ENCODE data around the gene C1orf141. TPM values are rescaled to one million over a fixed set of nuclear protein-coding genes. Genes with fewer than 3 reads are reported as not detected.
A peak's percentile ranks its signal among the peaks of the same experiment; 100 is the strongest.
"Not testable (repeated sequence)": the region's sequence is repeated elsewhere in the genome, so short reads cannot be mapped to it uniquely, and the experiment has no call there.

C1orf141 gene
- total RNA-seq, 1 donor from 2014 or later, result not detected

GRCh38 chr1:67103548-67103947 lies 31.2 kb downstream of the C1orf141 start:
- intact Hi-C loops (cut with DNase I), result no loop called here
- no peak for DNase-seq (ENCODE audit: low spot score)
- ATAC-seq, result no peak

- intact Hi-C loops (cut with DNase I), result no loop called here
- no peak for DNase-seq (ENCODE audit: low spot score)
- ATAC-seq, result no peak
These were observed 33.9 kb downstream of the C1orf141 start for GRCh38 chr1:67100833-67101232.

- no peak for DNase-seq (ENCODE audit: low spot score)
- no peak for ATAC-seq
- intact Hi-C loops (cut with DNase I), result no loop called here
These were observed 37.5 kb downstream of the C1orf141 start for GRCh38 chr1:67097305-67097704.

- no peak for ATAC-seq
- intact Hi-C loops (cut with DNase I), result no loop called here
These were observed 40.6 kb downstream of the C1orf141 start for GRCh38 chr1:67094191-67094590.

GRCh38 chr1:67089685-67090208 lies 45.0 kb downstream of the C1orf141 start:
- ATAC-seq (no peak), DNase-seq (ENCODE audit: low spot score) (no peak)
- intact Hi-C loops (cut with DNase I), result no loop called here

More at GRCh38 chr1:67094191-67094590, 40.6 kb downstream of the C1orf141 start:
- DNase-seq (ENCODE audit: low spot score), result no peak

- ATAC-seq, result no peak
- DNase-seq (ENCODE audit: low spot score), result no peak
- intact Hi-C loops (cut with DNase I), result no loop called here
These were observed 46.3 kb downstream of the C1orf141 start for GRCh38 chr1:67088440-67088839.

- DNase-seq (ENCODE audit: low spot score) (no peak), ATAC-seq (no peak)
- intact Hi-C loops (cut with DNase I), result no loop called here
These were observed 49.4 kb downstream of the C1orf141 start for GRCh38 chr1:67085326-67085725.

GRCh38 chr1:67084765-67085318 lies 49.9 kb downstream of the C1orf141 start:
- DNase-seq (ENCODE audit: low spot score) (no peak), ATAC-seq (no peak)
- intact Hi-C loops (cut with DNase I), result no loop called here

- ATAC-seq, result no peak
- DNase-seq (ENCODE audit: low spot score), result no peak
- intact Hi-C loops (cut with DNase I), result no loop called here
These were observed 56.5 kb downstream of the C1orf141 start for GRCh38 chr1:67078291-67078690.

GRCh38 chr1:67077593-67077992 lies 57.2 kb downstream of the C1orf141 start:
- intact Hi-C loops (cut with DNase I), result no loop called here
- no peak for DNase-seq (ENCODE audit: low spot score)
- no peak for ATAC-seq

- DNase-seq (ENCODE audit: low spot score) (no peak), ATAC-seq (no peak)
- intact Hi-C loops (cut with DNase I), result no loop called here
These were observed 62.0 kb downstream of the C1orf141 start for GRCh38 chr1:67072749-67073148.

- intact Hi-C loops (cut with DNase I); DNase-seq (ENCODE audit: low spot score); ATAC-seq: not testable (repeated sequence)
These were observed 67.1 kb downstream of the C1orf141 start for GRCh38 chr1:67067655-67068054.

GRCh38 chr1:67062412-67062811 lies 72.4 kb downstream of the C1orf141 start:
- DNase-seq (ENCODE audit: low spot score) (no peak), ATAC-seq (no peak)
- intact Hi-C loops (cut with DNase I), result no loop called here

GRCh38 chr1:67061266-67061665 lies 73.5 kb downstream of the C1orf141 start:
- intact Hi-C loops (cut with DNase I), result no loop called here
- ATAC-seq (no peak), DNase-seq (ENCODE audit: low spot score) (no peak)

- DNase-seq (ENCODE audit: low spot score) (no peak), ATAC-seq (no peak)
- intact Hi-C loops (cut with DNase I), result no loop called here
These were observed 74.0 kb downstream of the C1orf141 start for GRCh38 chr1:67060811-67061218.

GRCh38 chr1:67059346-67059745 lies 75.4 kb downstream of the C1orf141 start:
- no peak for ATAC-seq
- intact Hi-C loops (cut with DNase I), result no loop called here
- DNase-seq (ENCODE audit: low spot score), result no peak

GRCh38 chr1:67058761-67059160 lies 76.0 kb downstream of the C1orf141 start:
- no peak for DNase-seq (ENCODE audit: low spot score)
- intact Hi-C loops (cut with DNase I), result no loop called here
- no peak for ATAC-seq

- ATAC-seq (no peak), DNase-seq (ENCODE audit: low spot score) (no peak)
- intact Hi-C loops (cut with DNase I), result no loop called here
These were observed 76.5 kb downstream of the C1orf141 start for GRCh38 chr1:67058242-67058641.

GRCh38 chr1:67053785-67054772 lies 80.7 kb downstream of the C1orf141 start, which contains the start of gene SLC35D1:
TSS of gene SLC35D1 (minus strand) at chr1:67054148. CDS start at chr1:67054013, 135 bp downstream.
- DNase-seq (ENCODE audit: low spot score) (peak; percentile 75), ATAC-seq (peak; percentile 93)
- intact Hi-C loops (cut with DNase I), result no loop called here

GRCh38 chr1:67053535-67053784 lies 81.3 kb downstream of the C1orf141 start:
- DNase-seq (ENCODE audit: low spot score), result peak; percentile 74
- intact Hi-C loops (cut with DNase I), result no loop called here
- peak; percentile 72 for ATAC-seq
